WTC11 (cell line): ENCODE results near the gene NEUROG1. TPM values are rescaled to one million over a fixed set of nuclear protein-coding genes. Genes with fewer than 3 reads are reported as not detected.

Experiments used
- ATAC-seq: fragments of 200-7000 bp; cut with Tn5 transposase; 2 replicates; pipeline ENCODE4 v1.10.0; 2021; ENCODE audit warnings: mild to moderate bottlenecking, moderate library complexity
- CTCF ChIA-PET: fragments of 300-600 bp; sonication (Branson Sonifier 250); formaldehyde crosslinking; loops from one replicate; lab custom pipeline; 2021; ENCODE audit warnings: antibody characterized with exemption; lab: Charles Lee
- POLR2A ChIA-PET: fragments of 350-600 bp; sonication (Branson Sonifier 250); formaldehyde crosslinking; loops from one replicate; lab custom pipeline; 2021; ENCODE audit warnings: antibody characterized with exemption; lab: Charles Lee
- DNase-seq: peaks from one replicate; pipeline ENCODE4 v3.0.0; 2021; ENCODE audit warnings: low spot score
- H3K27ac Mint-ChIP-seq: 2 replicates; pipeline ENCODE4 v1.8.0; 2021; ENCODE audit warnings: mixed read lengths
- H3K27me3 Mint-ChIP-seq: 2 replicates; pipeline ENCODE4 v1.8.0; 2021; ENCODE audit warnings: low read depth, mild to moderate bottlenecking, moderate library complexity, mixed read lengths
- H3K36me3 Mint-ChIP-seq: 2 replicates; pipeline ENCODE4 v1.8.0; 2021; ENCODE audit warnings: mixed read lengths
- H3K4me1 Mint-ChIP-seq: 2 replicates; pipeline ENCODE4 v1.8.0; 2022; ENCODE audit warnings: mixed read lengths
- H3K4me3 Mint-ChIP-seq: 2 replicates; pipeline ENCODE4 v1.8.0; 2021; ENCODE audit warnings: mild to moderate bottlenecking, moderate library complexity, mixed read lengths
- H3K9me3 Mint-ChIP-seq: 2 replicates; pipeline ENCODE4 v1.8.0; 2021; ENCODE audit warnings: mixed read lengths
- ARID4B ChIP-seq: sonication (generic); formaldehyde crosslinking; IDR thresholded peaks from 2 replicates; pipeline ENCODE4 v1.8.0; 2023; ENCODE audit warnings: missing genetic modification reagents, mild to moderate bottlenecking, borderline replicate concordance
- CBFB ChIP-seq: sonication (generic); formaldehyde crosslinking; IDR thresholded peaks from 2 replicates; pipeline ENCODE4 v1.8.1; 2022; ENCODE audit warnings: mild to moderate bottlenecking, low read depth, missing genetic modification reagents
- CTCF ChIP-seq: fragments of 200-600 bp; IDR thresholded peaks from 2 replicates; pipeline ENCODE4 v1.8.0; 2022; ENCODE audit warnings: antibody characterized with exemption
- E2F5 ChIP-seq: sonication (generic); formaldehyde crosslinking; IDR thresholded peaks from 2 replicates; pipeline ENCODE4 v1.8.1; 2022; ENCODE audit warnings: mild to moderate bottlenecking, moderate library complexity, missing genetic modification reagents
- ELF4 ChIP-seq: sonication (generic); formaldehyde crosslinking; IDR thresholded peaks from 2 replicates; pipeline ENCODE4 v1.8.1; 2022; ENCODE audit warnings: low read depth, mild to moderate bottlenecking, moderate library complexity, missing genetic modification reagents
- ERG ChIP-seq: fragments of 250-450 bp; sonication (Bioruptor Pico); IDR thresholded peaks from 2 replicates; pipeline ENCODE4 v1.8.0; 2021; ENCODE audit warnings: mild to moderate bottlenecking
- GTF2I ChIP-seq: fragments of 250-450 bp; sonication (Bioruptor Pico); conservative IDR thresholded peaks from 2 replicates; pipeline ENCODE4 v1.4.0; 2021; ENCODE audit warnings: mild to moderate bottlenecking
- HMGXB4 ChIP-seq: sonication (generic); formaldehyde crosslinking; IDR thresholded peaks from 2 replicates; pipeline ENCODE4 v1.8.1; 2023; ENCODE audit warnings: mild to moderate bottlenecking, moderate library complexity, missing genetic modification reagents
- IRF2 ChIP-seq: sonication (generic); formaldehyde crosslinking; IDR thresholded peaks from 2 replicates; pipeline ENCODE4 v1.8.0; 2022; ENCODE audit warnings: low read depth, missing genetic modification reagents, borderline replicate concordance
- NR3C1 ChIP-seq: sonication (generic); formaldehyde crosslinking; conservative IDR thresholded peaks from 2 replicates; pipeline ENCODE4 v1.8.1; 2023; ENCODE audit warnings: low read depth, mild to moderate bottlenecking, missing genetic modification reagents
- TEAD4 ChIP-seq: sonication (generic); formaldehyde crosslinking; IDR thresholded peaks from 2 replicates; pipeline ENCODE4 v1.8.0; 2022; ENCODE audit warnings: mild to moderate bottlenecking, missing genetic modification reagents
- TP53 ChIP-seq: sonication (generic); formaldehyde crosslinking; IDR thresholded peaks from 2 replicates; pipeline ENCODE4 v1.8.1; 2023; ENCODE audit warnings: mild to moderate bottlenecking, missing genetic modification reagents
- USF2 ChIP-seq: sonication (generic); formaldehyde crosslinking; IDR thresholded peaks from 2 replicates; pipeline ENCODE4 v1.8.1; 2023; ENCODE audit warnings: mild to moderate bottlenecking, missing genetic modification reagents, moderate library complexity
- ZNF121 ChIP-seq: sonication (generic); formaldehyde crosslinking; IDR thresholded peaks from 2 replicates; pipeline ENCODE4 v1.8.0; 2023; ENCODE audit warnings: missing genetic modification reagents
- ZNF281 ChIP-seq: sonication (generic); formaldehyde crosslinking; IDR thresholded peaks from 2 replicates; pipeline ENCODE4 v1.8.0; 2023; ENCODE audit warnings: mild to moderate bottlenecking, missing genetic modification reagents
- ZNF423 ChIP-seq: fragments of 250-450 bp; sonication (Bioruptor Pico); IDR thresholded peaks from 2 replicates; pipeline ENCODE4 v2.1.2; 2022; ENCODE audit warnings: mild to moderate bottlenecking, moderate library complexity
- total RNA-seq: library from RNA; stranded (reverse); gene quantifications from 3 replicates; pipeline ENCODE4 v1.2.3, GENCODE V29; 2021

NEUROG1 gene
- total RNA-seq, 1 experiment from 2014 or later = 0.13 TPM

GRCh38 chr5:135577421-135577820 is 41.7 kb upstream of the NEUROG1 start:
- ChIA-PET POLR2A (no interaction called here), CTCF (interaction anchor here (0.9 to 6.8 kb wide), 7 partner anchors 10 to 253 kb away, joined by 3 to 119 read pairs (median 4); no protein-coding TSS in a partner anchor)
- peak overlapping the region; percentile 79; the same call in 1 of the 2 replicates for H3K4me3 Mint-ChIP-seq
- H3K36me3 Mint-ChIP-seq = no peaks in the 10 kb centered on the region
- peaks cover 74% of the 10 kb centered on the region for H3K27me3 Mint-ChIP-seq
- H3K4me1 Mint-ChIP-seq = peaks cover 24% of the 10 kb centered on the region
- DNase-seq (no peak), ATAC-seq (no peak)
- H3K27ac Mint-ChIP-seq = no peak overlapping the region
- no peaks in the 10 kb centered on the region for H3K9me3 Mint-ChIP-seq
- TF ChIP-seq E2F5 = no peak
- TF ChIP-seq ZNF423 = no peak
- no peak for TF ChIP-seq GTF2I (CRISPR knock-in tag)
- TF ChIP-seq TEAD4 = no peak
- TF ChIP-seq IRF2 (CRISPR knock-in tag) = no peak
- TF ChIP-seq HMGXB4 (CRISPR knock-in tag) = no peak
- no peak for TF ChIP-seq USF2 (CRISPR knock-in tag)
- TF ChIP-seq ELF4 (CRISPR knock-in tag) = no peak
- TF ChIP-seq CTCF = no peak
- TF ChIP-seq CBFB = no peak
- TF ChIP-seq NR3C1 (CRISPR knock-in tag) = no peak
- no peak for TF ChIP-seq ZNF121 (CRISPR knock-in tag)
- TF ChIP-seq ARID4B (CRISPR knock-in tag) = no peak
- no peak for TF ChIP-seq ZNF281 (CRISPR knock-in tag)
- TF ChIP-seq ERG (CRISPR knock-in tag) = no peak
- TF ChIP-seq TP53 (CRISPR knock-in tag) = no peak
- TF ChIP-seq, all 79 proteins: peak for 0
